GM11168 (cell line): Measurements from ENCODE around the gene UCHL5.

Source experiments
- in situ Hi-C: fragments of 300-500 bp; cut with MboI; formaldehyde crosslinking; loops from one replicate; pipeline ENCODE4 v1.12.0; 2022; ENCODE audit warnings: low sequenced_read_pairs; ENCODE audit not compliant: unreplicated experiment

UCHL5 gene

GRCh38 chr1:192974701-192975100, 84.5 kb downstream of the UCHL5 start:
- in situ Hi-C loops = no loop called here

- in situ Hi-C loops = no loop called here
Observed at GRCh38 chr1:192973988-192974387, 85.2 kb downstream of the UCHL5 start.

GRCh38 chr1:192973202-192973601, 86.0 kb downstream of the UCHL5 start:
- in situ Hi-C loops = no loop called here

GRCh38 chr1:192969091-192969490, 90.1 kb downstream of the UCHL5 start:
- in situ Hi-C loops = no loop called here

GRCh38 chr1:192968323-192968722, 90.8 kb downstream of the UCHL5 start:
- in situ Hi-C loops = no loop called here

GRCh38 chr1:192967901-192968300, 91.3 kb downstream of the UCHL5 start:
- in situ Hi-C loops = no loop called here

GRCh38 chr1:192967211-192967877, 91.8 kb downstream of the UCHL5 start:
- in situ Hi-C loops = no loop called here

GRCh38 chr1:192966073-192966472, 93.1 kb downstream of the UCHL5 start:
- in situ Hi-C loops = no loop called here

GRCh38 chr1:192962901-192963300, 96.3 kb downstream of the UCHL5 start:
- in situ Hi-C loops = no loop called here
